Measurements from ENCODE around the gene NDUFS7.

The NDUFS7 gene

DNA sequence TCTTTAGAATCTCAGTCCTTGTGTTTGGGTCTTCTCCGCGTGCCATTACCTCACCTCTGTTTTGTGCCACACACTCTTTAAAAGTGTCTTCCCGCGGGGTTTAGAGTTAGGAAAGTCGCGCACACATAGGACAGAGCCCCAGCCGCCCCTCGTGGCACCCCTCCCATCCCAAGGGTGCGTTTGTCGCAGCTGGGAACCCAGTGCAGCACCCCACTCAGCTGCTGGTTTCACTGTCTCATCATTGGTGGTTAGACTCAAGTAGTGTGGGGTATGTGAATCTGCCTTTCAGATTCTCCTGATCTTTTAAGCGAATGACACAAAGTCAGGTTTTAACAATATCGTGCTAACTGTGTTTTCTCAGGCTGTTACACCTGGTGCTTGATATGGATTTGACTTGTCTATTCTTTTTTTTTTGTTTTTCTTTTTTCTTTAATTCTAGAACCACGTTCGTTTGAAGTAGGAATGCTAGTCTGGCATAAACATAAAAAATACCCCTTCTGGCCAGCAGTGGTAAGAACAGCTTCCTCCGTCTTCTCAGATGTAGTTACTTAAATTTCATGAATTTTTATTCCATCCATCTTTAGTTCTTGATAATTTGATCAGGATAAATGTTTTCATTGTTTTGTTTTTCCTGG is 19.5 kb upstream of the NDUFS7 start:
- no peak for DNase-seq (ENCODE audit: low read depth in 2 of 2)

DNA sequence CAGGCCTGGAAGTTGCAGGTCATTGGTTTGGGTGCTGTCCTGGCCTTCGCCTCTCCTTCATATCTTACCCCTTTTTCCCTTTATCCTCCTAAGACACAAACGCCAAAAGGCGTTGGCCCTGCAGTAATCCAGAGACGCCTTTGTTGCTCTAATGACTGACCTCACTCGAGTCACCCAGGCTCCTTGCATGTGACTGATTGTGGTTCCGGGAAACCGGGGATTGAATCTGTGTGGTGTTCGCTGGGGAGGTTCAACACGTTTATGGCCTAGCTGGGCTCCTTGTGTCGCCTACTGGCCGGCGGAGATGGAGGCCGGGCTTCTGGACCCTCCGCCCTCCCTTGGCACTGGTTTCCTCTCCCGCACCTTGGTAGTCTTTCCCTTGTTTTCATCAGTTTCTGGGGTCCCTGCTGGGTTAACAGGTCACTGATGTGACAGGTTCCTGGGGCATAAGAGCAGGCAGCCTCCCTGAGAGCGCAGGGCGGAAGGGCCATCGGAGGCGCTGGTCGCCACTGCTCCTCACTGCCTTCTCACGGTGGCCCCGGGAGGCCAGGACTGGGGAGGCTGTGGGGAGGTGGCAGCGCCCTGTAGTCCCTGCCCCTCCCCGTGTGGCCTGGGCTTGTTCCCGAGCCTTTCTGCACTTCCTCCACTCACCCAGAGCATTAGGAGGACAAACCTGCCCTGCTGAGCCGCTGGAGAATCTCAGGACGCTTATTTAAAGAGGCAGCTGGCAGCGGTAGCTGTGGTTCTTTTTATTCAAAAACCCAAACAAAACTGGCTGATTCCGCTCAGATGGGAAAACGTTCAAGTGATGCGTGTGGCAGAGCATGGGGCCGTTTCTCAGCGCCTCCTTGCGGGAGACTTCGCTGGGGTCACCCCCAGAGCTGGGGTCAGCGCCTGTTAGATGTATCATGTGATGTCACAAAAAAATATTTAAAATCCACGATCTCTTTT is 18.1 kb upstream of the NDUFS7 start:
- no peak for DNase-seq (ENCODE audit: low read depth in 2 of 2)

DNA sequence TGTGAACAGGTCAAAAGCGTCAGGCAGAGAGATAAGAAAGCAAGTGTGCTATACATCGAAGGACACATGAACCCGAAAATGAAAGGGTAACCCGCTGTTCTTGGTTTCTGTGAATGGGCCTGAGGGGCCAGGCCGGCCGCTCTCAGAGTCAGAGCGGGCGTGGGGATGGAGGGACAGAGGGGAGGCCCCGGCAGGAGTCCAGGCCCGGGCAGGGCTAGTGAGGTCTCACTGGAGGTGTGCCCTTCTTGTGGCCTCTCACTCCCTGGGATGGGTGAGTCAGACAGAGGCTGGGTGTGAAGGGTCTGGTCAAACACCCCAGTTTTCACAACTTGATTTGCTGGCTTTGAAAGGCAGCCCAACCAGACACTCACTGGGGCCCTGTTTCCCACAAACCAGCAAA is 17.4 kb upstream of the NDUFS7 start:
- no peak for DNase-seq (ENCODE audit: low read depth in 2 of 2)

DNA sequence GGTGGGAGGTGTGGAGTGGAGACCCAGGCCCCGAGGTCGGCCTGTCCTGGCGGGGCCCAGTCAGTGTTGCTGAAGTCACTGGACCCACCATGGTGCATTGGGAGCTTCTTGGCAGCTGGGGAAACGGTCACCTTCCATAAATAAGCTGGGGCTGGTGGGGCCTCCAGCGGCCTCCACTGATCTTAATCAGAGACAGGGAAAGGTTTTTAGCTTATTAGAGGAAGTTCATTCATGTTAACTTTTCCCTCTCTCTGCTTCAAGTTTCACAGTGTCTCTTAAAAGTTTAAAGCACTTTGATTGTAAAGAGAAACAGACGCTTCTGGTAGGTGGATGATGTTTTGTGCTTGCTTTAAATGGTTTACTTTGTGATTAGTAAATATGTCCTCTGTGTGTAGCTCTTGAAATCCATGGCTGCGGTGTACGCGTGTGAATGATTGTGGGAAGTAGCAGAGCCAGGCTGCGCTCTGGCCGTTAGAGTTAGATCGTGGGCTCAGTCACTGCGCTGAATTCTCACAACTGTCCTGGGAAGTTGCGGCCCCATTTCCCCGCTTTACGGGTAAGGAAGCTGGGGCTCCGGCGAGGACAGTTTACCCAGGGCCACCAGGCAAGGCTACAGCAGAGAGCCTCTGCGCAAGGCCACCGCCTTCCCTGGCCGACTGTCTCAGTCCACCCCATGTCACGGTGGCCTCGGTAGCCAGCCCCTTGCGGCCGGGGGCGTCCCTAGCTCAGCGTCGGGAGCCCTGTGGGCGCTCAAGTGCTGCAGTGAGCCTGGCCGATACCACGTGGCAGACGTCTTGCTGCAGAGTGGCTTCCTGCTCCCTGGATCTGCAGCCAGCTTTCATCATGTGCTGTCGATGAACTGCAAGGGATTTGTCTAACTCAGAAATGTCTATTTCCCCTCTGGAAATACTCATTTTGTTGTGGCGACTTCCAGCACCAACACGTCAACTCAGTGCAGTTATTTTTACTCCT is 16.5 kb upstream of the NDUFS7 start:
- DNase-seq (ENCODE audit: low read depth in 2 of 2) = no peak

DNA sequence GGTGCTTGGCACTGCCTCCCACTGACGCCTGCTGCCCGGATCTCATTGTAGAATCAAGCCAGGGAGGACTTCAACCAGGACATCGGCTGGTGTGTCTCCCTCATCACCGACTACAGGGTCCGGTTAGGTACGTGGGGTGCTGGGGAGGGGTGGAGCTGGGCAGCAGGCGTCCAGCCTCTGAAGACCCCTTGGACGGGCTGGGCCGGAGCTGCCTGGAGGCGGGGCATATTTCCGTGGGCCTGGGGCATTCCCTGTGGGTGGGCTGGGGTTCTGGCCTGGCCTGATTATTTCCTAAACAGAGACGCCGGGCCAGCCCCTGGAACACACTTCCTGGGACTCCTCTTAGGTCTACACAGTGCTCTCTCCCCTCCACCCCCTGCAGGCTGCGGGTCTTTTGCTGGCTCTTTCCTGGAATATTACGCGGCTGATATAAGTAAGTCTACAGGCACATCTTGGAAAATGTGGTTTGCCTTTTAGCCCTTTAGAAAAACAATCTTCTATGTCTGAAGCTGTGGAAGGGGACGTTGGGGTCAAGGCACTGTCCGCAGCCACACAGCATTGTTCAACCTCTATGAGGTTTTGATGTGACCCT is 14.4 kb upstream of the NDUFS7 start:
- no peak for DNase-seq (ENCODE audit: low read depth in 2 of 2)

DNA sequence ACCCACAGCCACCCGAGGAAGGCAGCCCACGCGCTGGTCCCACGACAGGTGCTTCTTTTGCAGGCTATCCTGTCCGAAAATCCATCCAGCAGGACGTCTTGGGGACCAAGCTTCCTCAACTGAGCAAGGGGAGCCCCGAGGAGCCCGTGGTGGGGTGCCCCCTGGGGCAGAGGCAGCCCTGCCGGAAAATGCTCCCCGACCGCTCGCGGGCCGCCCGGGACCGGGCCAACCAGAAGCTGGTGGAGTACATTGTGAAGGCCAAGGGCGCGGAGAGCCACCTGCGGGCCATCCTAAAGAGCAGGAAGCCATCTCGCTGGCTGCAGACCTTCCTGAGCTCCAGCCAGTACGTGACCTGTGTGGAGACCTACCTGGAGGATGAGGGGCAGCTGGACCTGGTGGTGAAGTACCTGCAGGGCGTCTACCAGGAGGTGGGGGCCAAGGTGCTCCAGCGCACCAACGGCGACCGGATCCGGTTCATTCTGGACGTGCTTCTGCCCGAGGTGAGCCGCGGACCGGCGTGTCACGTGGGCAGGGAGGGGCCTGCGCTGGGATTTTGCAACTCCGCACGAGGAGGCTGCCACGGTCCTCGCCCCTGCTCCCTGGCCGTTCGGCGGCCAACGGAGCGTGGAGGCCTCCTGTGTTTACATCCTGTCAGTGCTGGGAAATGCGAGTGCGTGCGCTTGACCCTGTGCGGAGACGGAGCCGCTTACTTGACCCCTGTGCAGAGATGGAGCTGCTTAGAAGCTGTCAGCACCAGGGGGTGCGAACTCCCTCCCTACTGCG is 12.9 kb upstream of the NDUFS7 start:
- DNase-seq (ENCODE audit: low read depth in 2 of 2) = no peak

DNA sequence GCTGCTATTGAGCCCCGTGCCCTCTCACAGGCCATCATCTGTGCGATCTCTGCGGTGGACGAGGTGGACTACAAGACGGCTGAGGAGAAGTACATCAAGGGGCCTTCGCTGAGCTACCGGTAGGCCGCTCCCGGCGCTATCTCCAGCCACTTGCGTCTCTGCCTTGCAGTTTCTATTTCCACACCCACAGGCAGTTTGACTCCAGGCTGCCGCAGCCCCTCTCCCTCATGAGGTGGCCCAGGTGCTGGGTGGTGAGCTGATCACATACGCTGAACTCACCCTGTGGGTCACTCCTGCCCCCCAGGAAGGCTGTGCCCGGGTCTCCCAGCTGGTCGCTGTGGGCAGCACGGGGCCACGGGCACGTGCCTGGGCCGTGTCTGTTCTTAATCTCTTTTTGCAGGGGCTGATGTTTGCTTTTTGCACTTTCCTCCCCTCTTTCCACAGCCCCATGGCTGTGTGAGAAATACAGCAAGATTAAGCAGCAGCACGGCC is 10.6 kb upstream of the NDUFS7 start:
- no peak for DNase-seq (ENCODE audit: low read depth in 2 of 2)

DNA sequence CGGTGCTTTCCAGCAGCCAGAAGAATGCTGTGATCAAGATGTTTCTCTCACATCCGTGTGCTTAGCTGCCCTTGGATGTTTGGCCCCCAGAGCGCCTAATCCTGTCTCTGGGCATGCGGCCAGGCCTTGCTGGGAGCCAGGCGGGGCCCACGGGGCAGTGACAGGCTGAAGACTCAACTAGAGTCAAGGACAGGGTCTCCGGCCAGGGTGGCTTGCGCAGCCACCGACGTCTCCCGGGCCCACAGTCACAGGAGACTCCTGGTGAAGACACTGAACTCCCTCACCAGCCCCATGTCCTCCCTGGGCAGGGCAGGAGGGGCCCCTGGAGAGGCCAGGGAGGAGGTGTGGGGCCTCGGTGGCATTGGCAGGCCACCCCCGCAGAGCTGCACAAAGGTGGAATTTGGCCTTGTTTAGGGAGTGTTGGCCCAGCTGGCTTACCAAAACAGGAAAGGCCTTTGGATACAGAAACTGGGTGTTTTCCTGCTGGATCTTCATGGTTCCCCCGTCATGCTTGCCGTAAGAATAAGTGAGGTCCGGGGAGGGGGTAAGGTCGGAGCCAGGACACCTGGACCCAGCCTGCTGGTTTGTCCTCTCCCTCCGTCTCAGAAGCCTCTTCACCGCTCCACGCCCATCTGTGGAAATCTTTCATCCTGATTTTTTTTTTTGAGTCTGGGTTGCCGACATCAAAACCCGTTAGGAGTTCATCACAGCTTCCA is 10.0 kb upstream of the NDUFS7 start:
- DNase-seq (ENCODE audit: low read depth in 2 of 2) = no peak

DNA sequence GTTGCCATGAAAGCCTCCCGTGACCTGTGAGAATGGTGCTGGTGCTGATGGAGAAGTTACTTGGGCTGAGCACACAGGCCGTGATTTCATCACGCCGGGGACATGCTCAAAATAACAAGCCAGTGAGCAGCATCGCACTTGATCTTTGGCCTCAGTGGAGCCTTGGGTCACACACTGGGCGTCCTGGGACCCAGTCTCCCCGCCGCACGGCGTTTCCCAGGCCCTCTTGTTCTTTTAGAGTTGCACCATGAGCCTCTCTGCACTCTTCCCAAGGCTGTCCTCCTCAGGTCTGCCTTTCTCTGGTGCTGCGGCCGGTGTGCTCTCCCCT is 9.5 kb upstream of the NDUFS7 start:
- DNase-seq (ENCODE audit: low read depth in 2 of 2) = no peak

DNA sequence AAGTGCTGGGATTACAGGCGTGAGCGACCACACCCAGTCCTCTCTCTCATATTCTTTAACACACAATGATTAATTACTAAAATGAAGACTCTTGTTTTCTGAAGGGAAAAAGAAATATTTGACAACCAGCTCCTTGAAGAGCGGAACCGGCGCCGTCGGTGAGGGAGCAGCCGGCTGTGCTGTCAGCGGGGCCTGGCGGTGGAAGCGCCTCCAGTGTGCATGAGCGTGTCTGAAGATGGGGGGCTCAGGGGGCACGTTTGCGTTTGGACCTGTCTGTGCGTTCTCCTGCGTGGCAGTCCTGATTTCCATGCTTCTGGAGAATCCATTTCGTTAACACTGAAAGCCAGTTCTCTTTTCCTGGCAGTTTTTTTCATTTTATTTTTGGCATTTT is 7.3 kb upstream of the NDUFS7 start:
- no peak for DNase-seq (ENCODE audit: low read depth in 2 of 2)

DNA sequence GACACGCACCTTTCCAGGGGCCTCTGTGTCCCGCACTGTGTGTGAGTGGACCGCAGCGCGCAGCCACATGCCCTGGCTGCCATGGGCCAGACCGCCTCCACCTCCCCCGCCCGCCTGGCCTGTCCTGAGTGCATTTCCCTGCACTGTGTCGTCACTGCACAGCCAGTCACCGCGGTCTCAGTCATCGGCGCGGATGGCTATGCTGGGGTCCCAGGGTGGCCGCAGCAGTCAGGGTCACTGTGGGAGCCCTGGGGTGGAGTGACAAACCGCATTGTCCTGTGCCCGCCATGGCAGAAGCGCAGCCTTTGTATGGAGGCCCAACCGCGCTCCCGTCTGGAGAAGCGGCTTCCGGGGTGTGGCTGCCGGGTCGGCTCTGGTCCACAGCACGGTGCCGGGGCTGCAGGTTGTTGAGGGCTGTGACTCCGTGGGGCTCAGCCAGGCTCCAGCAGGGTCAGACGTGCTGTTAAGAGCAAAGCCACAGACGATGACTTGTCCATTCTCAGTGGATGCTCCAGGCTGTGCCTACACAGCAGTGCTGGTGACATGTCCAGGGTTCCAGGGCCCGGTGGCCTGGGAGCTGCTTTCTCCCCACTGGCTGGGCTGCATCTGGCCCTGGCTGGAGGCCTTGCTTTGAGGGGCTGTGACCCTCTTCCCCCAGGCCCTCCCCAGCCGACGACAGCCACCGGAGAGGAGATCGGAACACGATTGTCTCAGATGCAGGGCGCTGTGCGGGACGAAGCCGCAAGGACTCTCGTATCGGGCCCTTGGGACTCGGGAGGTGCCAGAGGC is 6.3 kb upstream of the NDUFS7 start:
- no peak for DNase-seq (ENCODE audit: low read depth in 2 of 2)

DNA sequence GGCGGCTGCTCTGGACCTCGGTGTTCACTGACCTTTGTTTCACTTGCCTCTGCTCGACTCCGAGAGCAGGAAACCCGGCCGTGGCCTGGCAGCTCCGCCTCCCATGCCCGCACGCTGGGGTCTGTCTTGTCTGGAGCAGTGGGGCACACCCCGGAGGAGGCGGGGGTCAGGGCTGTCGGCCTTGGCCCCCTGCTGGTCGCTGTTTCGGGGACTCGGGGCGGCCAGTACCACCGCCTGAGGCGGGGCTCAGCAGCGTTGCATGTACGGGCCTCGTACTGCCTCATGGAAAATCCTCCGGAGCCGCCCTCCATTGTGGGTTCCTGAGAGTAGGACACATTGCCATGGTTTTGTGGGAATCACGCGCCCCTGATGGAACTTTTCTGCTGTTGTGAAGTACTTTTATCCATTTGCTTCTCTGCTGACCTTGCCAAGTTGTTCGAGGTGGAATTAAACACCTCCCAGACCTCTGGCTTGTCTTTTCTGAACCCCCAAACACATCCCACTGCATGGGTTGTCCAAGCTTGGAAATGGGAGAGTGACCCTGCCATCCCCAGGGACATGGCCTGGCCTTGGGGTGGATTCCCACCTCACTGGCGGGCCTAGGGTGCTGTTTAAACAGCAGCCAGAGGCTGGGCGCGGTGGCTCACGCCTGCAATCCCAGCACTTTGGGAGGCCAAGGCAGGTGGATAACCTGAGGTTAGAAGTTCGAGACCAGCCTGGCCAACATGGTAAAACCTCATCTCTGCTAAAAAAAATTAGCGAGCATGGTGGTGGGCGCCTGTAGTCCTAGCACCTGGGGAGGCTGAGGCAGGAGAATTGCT is 5.5 kb upstream of the NDUFS7 start:
- DNase-seq (ENCODE audit: low read depth in 2 of 2) = no peak

DNA sequence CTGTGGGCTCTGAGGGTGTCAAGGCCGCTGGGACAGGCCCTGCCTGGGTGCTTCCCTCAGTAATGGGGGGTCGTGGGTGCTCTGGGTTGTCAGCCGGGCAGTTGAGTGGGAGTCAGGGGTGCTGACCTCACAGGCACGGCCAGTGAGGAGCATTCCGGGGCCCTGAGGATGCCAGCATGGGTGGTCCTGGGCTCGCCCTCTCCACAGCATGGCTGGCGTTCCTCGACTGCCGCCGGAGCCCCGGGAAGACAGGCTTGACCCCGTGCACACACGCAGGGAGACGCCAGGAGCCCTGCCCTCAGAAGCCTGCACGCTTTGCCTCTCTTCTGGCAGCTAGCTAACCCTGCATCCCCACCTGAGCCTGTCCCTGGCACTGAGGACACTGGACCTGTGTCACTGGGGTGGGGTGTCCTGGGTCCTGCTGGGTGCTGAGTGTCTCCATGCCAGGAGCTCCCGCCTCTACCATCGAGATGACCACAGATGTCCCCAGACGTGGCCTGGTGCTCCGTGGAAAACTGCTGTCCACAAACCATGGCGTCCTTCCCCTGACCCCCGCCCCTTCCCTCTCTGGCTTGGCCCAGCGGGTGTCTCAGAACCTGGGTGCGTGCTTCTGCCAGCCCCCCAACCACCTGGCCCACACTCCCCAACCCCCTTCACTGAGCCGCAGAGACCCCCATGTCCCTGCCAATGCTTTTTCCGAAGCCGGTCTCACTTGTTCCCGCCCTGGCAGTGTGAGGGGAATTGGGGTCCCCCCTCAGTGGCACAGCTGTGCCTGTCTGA is 4.4 kb upstream of the NDUFS7 start:
- no peak for DNase-seq (ENCODE audit: low read depth in 2 of 2)

DNA sequence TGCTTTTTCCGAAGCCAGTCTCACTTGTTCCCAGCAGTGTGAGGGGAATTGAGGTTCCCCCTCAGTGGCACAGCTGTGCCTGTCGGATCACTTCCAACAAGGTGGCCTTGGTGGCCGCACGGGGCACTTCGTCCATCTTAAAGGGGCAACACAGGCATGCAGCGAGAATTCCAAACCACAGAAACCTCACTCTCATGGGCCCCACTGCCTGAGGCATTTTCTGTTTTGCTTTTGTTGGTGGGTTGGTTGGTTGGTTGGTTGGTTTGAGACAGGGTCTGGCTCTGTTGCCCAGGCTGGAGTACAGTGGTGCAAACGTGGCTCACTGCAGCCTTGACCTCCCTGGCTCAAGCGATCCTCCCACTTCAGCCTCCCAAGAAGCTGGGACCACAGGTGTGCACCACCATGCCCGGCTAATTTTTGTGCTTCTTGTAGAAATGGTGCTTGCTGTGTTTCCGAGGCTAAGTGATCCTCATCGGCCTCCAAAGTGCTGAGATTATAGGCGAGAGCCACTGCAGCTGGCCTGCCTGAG is 3.7 kb upstream of the NDUFS7 start:
- no peak for DNase-seq (ENCODE audit: low read depth in 2 of 2)

DNA sequence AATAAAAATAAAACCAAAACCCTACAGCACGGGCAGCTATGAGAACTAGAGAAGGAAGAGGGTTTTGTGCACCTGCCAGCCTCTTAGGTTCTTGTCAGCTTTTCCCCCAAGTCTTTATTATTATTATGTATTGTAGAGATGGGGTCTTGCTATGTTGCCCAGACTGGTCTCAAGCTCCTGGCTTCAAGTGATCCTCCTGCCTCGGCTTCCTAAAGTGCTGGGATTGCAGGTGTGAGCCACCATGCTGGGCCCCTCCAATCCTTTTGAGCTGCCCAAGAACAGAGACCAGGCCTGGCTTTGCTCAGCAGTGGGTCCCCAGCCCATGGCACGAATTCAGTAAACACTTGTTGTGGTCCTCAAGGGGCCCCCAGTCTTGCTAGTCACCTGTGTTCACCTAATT is 1.5 kb upstream of the NDUFS7 start:
- DNase-seq (ENCODE audit: low read depth in 2 of 2) = no peak

DNA sequence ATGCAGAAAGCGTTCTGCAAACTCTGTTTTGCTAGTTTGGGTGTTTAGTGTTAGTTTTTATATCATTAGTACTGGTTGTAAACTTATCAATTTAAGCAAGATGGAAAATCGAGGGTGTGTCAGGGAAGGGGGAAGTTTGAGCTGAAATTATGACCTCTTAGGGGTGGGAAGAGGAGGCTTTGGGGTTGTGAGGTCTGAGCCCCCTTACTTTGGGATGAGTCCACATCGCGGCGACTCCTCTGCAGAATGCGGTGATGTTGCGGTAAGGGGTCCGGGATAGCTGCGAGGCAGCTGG is 743 bp upstream of the NDUFS7 start:
- DNase-seq (ENCODE audit: low read depth in 2 of 2) = no peak

DNA sequence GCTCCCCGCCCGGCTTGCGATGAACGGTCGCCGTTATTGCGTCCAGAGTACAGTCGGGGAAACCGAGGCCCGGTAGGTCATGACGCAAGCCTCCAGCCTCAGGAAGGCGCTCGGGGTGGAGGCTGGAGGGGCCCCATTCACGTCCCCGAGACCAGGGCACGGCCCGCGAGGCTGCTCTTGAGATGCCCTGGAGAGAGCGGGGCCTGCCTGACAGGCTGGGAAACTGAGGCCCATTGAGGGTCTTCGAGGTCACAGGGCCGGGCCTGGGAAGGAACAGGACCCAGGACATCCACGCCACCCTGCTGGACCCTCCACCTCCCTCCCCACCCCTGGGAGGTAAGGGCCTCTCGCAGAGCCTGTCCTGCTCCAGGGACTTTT is 367 bp downstream of the NDUFS7 start:
- no peak for DNase-seq (ENCODE audit: low read depth in 2 of 2)

Measured in stimulated activated CD4-positive, alpha-beta T cell treated with anti-CD3 and anti-CD28 coated beads, Interleukin-1b, Interleukin-23, amount 100 ng/mL, for 4 hours (primary cell).